GM21526 (cell line): ENCODE measurements around the gene RAB5B.
"Not testable (repeated sequence)": the region's sequence is repeated elsewhere in the genome, so short reads cannot be mapped to it uniquely, and the experiment has no call there.

Experiments
- ATAC-seq: cut with Tn5 transposase; IDR thresholded peaks from one replicate; pipeline ENCODE4 v1.9.1; 2021; ENCODE audit warnings: moderate library complexity; ENCODE audit not compliant: unreplicated experiment, low FRiP score

RAB5B gene

DNA sequence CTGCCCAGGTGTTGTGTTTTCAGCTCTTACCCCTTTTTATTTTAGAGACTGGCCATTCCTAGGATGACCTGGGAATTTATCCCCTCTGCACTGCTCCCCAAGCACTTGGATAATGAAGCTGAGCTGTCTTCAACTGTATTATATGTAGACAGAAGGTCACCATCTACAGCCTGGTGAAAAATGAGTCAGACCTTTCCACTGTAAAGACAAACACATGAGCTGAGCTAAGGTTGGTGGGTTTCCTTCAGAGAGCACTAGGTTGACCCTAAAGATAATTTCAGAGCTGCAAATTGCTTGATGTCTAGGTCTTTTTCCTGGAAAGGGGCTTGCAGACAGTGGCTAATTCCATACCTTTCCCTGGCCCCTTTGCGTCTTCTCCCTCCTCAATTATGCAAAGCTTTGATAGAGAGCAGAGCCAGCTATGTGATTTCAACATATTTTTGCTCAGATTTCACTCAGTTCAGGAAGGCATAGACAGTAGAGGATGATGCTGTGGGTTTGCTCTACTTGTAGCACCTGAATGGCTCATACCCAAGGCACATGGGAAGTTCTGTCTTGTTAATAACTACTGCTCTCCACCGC lies 37.7 kb downstream of the RAB5B start:
- no peak for ATAC-seq

DNA sequence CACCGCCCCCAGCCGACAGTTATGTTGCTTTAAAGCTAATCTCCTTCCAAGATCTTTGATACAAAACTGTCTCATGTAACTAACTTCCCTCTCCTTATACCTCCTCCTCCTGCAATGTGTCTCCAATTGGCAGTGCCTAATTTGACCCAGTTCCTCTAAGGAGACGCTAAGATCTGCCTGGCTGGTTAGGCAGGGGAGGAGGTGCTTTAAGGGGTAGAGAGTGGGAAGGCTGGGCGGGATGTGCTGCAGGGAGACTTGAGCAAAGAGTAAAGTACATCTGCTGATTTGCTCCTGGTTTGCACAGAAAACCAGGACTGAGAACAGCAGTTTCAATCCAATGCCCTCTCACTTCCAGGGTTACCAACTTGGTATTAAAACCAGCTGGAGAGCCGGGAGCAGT lies 39.6 kb downstream of the RAB5B start:
- no peak for ATAC-seq

DNA sequence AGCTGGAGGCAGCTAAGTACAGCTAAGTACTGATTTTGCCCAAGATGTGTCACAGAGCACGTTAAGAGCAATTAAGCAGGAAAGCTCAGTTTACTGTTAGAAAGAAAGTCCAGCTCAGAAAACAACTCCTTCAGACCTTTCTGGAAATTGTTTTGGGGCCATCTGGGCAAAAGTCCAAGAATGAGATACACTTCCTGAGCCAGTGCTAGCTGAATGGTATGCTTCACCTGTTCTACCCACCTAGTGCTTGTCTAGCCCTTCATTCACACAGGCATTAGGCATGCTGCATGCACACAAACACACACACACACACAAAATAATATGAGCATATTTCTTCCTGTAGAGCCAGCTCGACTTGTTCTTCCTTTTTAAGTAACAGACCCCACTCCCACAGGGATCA lies 40.3 kb downstream of the RAB5B start:
- ATAC-seq, result no peak

DNA sequence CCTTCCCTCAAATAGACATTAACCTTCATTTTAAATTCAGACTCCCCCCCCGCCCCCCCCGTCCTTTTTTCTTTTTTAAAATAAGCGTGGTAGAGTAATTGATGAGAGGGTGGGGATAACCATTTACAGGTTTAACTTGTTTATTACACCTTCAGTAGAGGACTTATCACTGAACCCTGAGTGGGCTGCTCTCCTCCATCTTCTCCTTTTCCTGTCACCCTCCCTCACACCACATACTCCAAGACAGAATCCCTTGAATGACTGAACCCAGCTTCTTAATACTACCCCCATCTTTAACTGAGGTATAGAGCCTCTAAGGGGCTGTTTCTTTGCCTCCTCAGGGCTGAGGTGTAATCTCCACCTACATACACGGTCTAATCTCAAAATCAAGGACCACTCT lies 43.3 kb downstream of the RAB5B start:
- no peak for ATAC-seq

DNA sequence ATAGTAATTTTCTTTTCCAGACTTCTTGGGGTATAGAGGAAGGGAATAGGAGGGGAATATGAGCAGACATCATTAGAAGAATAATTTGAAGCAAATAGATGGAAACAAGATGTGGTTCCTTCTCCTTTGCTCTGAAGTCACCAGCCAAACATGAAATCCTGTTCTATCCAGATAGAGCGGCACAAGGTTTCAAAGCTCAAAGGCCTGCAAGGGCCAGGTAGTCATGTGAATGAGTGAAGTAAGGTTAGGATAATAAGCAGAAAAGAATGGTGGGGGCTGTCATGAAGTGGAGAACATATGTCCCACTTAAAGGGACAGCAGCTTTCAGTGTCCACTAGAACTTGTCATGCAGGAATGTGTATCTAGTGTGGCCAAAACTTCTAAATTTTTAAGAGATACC lies 44.5 kb downstream of the RAB5B start:
- no peak for ATAC-seq

DNA sequence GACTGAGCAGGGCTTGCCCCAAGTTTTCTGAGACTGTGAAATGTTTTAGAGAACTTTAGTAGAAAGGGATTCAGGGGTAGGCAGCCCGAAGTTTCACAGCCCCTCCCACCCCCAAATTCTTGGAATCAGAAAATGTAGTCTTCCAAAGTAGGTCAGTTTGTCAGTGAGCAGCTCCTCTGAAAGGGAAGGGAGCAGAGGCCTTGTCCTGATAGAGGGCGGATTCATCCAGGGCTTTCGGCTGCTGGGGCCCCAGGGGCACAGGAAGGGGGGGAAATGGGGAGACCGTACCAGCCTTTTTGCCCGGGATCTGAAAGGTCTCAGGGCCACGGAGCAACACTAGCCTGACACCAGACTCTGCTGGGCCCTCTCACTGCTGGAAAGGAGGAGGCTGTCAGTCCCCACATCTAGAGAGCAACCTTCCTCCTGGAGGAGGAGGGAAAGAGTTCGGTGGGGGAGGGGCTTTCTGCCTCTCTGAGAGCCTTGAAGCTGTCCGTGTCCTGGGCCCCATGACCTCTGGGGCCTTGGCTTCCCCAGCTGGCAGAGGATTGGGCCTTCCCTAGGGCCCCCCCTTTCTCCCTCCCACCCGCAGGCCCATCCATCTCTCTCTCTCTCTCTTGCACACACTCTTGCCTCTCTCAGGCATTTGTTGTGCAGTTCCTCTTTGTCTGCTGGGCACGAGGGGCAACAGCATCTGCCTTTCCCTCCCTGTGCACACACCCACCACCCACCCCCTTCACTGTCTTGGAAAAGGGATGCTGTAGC lies 46.7 kb downstream of the RAB5B start, which contains the start of gene IKZF4:
Gene IKZF4 (plus strand): TSS at position 621 of the 762 bp plus-strand sequence. CDS start 451 bp downstream, outside the sequence.
- no peak for ATAC-seq

DNA sequence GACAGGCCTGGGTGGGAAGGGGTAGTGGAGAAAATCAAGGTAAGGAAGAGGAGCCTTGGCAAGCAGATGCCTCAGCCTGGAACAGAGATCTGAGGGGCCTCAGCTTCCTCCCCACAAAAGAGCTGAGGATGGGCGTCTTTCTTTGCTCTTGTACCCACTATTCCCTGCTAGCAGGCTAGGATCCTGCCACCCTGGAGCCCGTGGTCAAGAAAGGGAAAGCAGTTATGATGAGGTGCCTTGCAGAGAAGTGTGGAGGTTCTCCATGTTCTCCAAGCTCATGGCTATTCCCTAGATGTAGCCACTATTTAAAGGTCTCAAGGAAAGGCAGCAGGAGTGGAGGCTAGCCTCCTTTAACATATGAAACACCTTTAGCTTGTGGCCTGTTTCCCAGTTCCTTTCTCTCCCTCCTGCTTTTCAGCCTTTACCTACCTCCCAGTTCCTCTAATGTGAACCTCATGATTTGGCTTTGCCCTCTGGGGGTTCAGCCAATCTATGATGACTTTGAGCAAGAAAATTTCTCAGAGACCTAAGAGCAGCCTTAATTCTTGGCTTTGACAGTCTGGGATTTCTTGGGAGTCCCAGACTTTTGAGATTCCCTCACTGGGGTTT lies 48.1 kb downstream of the RAB5B start:
- no peak for ATAC-seq

DNA sequence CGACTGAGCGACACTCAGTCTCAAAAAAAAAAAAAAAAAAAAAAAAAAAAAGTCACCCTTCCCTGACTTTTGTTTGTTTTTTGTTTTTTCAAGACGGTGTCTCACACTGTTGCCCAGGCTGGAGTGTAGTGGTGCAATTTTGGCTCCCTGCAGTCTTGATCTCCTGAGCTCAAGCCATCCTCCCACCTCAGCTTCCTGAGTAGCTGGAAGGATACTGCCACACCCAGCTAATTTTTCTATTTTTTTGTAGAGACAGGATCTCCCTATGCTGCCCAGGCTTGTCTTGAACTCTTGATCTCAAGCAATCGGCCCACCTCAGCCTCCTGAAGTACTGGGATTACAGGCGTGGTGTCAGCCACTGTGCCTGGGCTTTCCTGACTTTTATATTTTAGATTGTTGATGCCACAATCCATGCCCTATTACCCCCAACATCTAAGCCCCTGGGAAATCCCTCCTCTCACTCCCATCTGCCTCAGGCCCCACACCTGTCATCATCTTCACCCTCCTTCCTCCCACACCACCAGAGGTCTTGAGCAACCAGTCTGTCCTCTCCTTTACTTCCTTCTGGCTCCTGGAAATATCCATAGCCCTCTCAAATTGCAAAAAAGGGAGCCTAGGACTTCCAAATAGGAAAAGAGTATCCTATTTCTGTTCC lies 54.8 kb downstream of the RAB5B start:
- ATAC-seq, result no peak

DNA sequence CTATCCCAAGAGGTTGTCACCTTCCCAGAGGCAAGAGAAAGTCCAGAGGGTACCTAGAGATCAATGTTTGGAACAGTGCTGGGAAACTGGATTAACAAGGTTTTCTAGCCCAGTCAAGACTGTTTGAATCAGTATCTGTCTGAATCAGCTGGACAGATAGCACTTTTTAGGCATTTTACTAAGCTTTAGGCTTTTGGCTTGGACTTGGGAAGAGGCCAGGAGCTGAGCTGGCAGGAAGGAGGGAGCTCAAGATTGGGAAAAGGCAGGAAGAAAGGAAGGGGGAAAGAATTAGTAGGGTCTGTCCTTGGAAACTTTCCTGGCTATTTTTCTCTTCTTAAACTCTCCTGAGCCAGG lies 55.3 kb downstream of the RAB5B start:
- ATAC-seq, result no peak

DNA sequence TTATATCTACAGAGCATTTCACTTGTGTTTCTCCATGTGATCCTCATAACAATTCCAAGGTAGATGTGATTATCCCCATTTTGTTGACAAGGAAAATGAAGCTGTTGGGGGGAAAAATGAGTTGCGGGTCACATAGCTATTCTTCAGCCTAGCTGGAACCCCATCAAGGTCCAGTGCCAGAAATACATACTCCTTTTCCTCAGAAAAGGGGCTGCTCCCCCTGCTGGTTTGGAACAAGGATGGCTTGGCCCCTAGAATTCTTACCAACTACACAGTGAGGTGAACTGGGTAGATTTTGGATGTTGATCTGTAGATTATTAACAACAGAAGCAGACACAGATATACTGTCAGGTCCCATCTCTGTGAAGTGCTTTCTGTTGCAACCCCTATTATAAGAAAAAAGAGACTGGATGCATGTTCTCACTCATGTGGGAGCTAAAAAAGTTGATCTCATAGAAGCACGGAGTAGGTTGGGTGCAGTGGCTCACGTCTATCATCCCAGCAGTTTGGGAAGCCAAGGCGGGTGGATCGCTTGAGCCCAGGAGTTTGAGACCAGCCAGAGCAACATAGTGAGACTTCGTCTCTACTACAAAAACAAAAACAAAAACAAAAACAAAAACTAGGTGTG lies 55.9 kb downstream of the RAB5B start:
- ATAC-seq, result no peak

DNA sequence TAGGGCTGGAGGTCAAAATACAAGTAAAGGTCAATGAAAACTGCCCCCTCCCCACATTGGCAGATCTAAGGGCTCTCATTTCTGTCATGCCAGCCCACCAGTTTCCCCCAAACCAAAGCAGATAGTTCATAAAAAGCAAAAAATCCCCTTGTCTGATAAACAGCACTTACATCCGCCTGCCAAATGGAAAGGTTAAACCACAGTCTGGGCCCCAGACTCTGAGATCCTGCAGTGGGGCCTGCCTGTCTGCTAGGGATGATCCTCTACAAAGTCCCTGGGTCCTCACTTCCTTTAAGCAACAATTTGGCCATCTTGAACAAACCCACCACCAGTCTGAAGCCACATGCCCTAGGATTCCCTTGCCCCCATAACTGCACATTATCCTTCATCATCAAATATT lies 58.1 kb downstream of the RAB5B start:
- ATAC-seq, result no peak

DNA sequence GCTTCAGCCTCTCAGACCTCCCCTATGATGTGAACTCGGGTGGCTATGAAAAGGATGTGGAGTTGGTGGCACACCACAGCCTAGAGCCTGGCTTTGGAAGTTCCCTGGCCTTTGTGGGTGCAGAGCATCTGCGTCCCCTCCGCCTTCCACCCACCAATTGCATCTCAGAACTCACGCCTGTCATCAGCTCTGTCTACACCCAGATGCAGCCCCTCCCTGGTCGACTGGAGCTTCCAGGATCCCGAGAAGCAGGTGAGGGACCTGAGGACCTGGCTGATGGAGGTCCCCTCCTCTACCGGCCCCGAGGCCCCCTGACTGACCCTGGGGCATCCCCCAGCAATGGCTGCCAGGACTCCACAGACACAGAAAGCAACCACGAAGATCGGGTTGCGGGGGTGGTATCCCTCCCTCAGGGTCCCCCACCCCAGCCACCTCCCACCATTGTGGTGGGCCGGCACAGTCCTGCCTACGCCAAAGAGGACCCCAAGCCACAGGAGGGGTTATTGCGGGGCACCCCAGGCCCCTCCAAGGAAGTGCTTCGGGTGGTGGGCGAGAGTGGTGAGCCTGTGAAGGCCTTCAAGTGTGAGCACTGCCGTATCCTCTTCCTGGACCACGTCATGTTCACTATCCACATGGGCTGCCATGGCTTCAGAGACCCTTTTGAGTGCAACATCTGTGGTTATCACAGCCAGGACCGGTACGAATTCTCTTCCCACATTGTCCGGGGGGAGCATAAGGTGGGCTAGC lies 60.9 kb downstream of the RAB5B start:
- ATAC-seq, result no peak

DNA sequence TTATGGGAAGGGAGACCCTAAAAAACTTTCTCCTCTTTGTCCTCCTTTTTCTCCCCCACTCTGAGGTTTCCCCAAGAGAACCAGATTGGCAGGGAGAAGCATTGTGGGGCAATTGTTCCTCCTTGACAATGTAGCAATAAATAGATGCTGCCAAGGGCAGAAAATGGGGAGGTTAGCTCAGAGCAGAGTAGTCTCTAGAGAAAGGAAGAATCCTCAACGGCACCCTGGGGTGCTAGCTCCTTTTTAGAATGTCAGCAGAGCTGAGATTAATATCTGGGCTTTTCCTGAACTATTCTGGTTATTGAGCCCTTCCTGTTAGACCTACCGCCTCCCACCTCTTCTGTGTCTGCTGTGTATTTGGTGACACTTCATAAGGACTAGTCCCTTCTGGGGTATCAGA lies 63.3 kb downstream of the RAB5B start:
- ATAC-seq, result no peak

DNA sequence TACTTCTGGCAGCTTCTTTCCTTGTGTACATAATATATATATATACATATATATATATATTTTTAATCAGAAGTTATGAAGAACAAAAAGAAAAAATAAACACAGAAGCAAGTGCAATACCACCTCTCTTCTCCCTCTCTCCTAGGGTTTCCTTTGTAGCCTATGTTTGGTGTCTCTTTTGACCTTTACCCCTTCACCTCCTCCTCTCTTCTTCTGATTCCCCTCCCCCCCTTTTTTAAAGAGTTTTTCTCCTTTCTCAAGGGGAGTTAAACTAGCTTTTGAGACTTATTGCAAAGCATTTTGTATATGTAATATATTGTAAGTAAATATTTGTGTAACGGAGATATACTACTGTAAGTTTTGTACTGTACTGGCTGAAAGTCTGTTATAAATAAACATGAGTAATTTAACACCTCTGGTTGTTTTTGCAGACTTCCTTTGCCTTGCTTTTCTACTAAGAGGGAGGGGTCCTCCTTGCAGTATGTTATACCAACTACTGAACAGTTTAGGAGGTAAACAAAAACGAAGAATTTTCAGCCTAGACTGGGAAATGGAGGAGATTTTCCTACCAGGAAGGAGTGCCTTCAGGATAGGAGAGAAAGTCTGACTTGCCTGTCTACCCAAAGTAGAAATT lies 64.3 kb downstream of the RAB5B start:
- no peak for ATAC-seq

DNA sequence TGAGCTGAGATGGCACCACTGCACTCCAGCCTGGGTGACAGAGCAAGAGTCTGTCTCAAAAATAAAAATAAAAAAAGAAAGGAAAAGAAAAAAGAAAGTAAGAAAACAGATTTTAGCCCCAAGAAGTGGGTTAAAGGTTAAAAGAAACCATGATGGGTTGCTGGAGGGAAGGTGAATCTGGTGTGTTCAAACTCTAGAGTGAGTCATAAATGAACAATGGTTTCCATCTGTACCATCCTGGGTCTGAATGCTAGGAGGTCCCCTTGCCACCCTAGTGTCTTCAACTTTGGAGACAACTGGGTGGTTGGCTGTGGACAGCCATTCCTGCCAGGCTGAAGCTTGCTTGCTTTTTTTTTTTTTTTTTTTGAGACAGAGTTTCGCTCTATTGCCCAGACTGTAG lies 66.3 kb downstream of the RAB5B start:
- ATAC-seq, result no peak

DNA sequence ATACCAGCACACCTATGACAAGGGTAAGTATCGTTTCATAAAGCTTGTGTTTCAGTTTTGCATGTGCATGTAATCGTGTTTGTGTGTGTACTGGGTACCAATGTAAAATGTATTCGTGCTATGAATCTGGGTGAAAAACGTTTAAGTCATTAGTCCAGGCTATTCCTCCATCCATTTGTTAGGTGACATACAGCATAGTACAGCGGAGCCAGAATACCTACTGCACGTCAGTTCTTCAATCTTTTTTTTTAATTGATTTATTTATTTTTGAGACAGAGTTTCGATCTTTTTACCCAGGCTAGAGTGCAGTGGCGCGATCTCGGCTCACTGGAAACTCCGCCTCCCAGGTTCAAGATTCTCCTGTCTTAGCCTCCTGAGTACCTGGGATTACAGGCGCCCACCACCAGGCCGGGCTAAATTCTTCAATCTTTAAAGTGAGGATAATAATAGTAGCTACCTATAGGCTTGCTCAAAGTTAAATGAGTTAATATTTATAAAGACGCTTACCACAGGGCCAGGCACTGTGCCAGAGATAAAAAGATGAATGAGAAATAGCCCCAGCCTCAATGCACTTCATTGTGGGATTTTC lies 67.2 kb downstream of the RAB5B start:
- no peak for ATAC-seq

DNA sequence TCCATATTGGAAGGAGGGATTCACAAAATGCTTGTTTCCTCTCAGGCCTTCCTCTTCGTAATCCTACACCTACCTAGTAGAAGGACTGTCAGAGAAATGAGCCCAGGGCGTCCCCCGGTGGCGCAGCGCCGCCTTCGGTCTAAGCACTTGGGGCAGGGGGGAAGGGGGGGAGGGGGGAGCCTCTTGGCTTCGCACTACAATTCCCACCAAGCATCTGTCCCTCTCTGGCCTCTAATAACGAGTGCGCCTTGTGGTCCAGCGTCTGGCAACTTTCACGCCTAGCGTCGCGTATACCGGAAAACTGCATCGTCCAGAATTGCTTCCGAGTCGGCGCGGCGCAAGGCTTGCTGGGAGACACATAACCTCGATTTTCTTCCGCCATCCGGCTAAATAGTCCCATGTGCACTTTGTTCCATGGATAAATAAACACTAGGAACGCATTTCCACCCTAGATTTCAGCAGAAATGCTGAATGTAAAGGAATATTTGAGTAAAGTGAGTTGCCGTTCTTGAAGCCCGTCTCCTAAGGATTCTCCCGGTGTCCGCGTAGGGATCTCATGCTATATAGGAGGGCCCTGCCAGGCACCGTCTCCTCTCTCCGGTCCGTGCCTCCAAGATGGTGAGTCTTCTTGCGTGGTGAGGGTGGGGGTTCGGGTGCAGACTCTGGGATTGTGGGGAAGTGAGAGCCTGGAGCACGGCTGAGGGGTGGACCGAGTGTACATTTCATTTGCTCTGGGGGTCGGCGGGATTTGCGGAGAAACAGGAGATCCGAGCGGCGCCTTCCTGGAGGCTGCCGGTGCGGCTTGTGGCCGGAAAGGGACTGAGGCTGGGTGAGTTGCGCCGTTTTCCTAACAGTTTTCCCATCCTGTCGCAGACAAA lies 67.9 kb downstream of the RAB5B start, which contains the start of gene RPS26:
Gene RPS26 (plus strand): TSS at position 367 of the 878 bp plus-strand sequence. CDS start 249 bp downstream, at position 616.
- peak; percentile 84 for ATAC-seq

DNA sequence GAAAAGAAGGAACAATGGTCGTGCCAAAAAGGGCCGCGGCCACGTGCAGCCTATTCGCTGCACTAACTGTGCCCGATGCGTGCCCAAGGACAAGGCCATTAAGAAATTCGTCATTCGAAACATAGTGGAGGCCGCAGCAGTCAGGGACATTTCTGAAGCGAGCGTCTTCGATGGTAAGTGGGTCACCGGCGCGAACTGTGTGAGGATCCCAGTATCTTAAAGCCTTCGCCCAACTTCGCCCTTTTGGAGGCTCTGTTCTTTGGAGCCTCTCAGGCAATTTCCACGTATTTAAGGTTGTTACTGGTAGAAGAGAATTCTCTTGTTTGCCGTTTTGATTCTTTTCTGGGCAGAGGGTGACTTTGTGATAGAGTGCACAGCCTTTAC lies 68.5 kb downstream of the RAB5B start:
- ATAC-seq, result not testable (repeated sequence)
